SU-DHL-6 (cell line): Measurements from ENCODE around the gene TENT4A.
"Not testable (repeated sequence)": the region's sequence is repeated elsewhere in the genome, so short reads cannot be mapped to it uniquely, and the experiment has no call there.

Source experiments
- H2AFZ ChIP-seq: fragments of 200-600 bp; sonication (generic); 2 replicates; pipeline ENCODE4 v1.6.1; 2014; ENCODE audit warnings: low read depth, mild to moderate bottlenecking, moderate library complexity, mixed read lengths, antibody characterized with exemption, low read length; ENCODE audit not compliant: severe bottlenecking
- H3F3A ChIP-seq: fragments of 200-600 bp; shearing (Covaris generic); 2 replicates; pipeline ENCODE4 v1.6.0; 2016; ENCODE audit warnings: antibody characterized with exemption, mild to moderate bottlenecking; ENCODE audit not compliant: insufficient read depth
- H3K27ac ChIP-seq: fragments of 200-600 bp; sonication (generic); 2 replicates; pipeline ENCODE4 v1.5.1; 2016; ENCODE audit warnings: low read depth, mild to moderate bottlenecking, low read length, moderate library complexity, mixed read lengths
- H3K27me3 ChIP-seq: fragments of 200-600 bp; sonication (generic), shearing (Covaris generic); 2 replicates; pipeline ENCODE4 v1.6.0; 2014; ENCODE audit warnings: mild to moderate bottlenecking, low read length
- H3K36me3 ChIP-seq: fragments of 200-600 bp; sonication (generic); 2 replicates; pipeline ENCODE4 v1.6.1; 2014; ENCODE audit warnings: mild to moderate bottlenecking, low read length, mixed read lengths
- H3K4me2 ChIP-seq: fragments of 300-600, 200-600 bp; shearing (Covaris generic), sonication (generic); 2 replicates; pipeline ENCODE4 v1.6.0; 2014; ENCODE audit warnings: low read length, low read depth, mild to moderate bottlenecking; ENCODE audit not compliant: poor library complexity, severe bottlenecking
- H3K4me3 ChIP-seq: fragments of 200-600 bp; sonication (generic); 2 replicates; pipeline ENCODE4 v1.5.1; 2014; ENCODE audit warnings: antibody characterized with exemption, low read length, mild to moderate bottlenecking, mixed read lengths; ENCODE audit not compliant: insufficient read depth, poor library complexity, severe bottlenecking
- H3K79me2 ChIP-seq: fragments of 200-600 bp; sonication (generic); 2 replicates; pipeline ENCODE4 v1.6.1; 2014; ENCODE audit warnings: mild to moderate bottlenecking, low read length, moderate library complexity; ENCODE audit not compliant: insufficient read depth
- H3K9ac ChIP-seq: fragments of 200-600 bp; sonication (generic); 2 replicates; pipeline ENCODE4 v1.7.0; 2014; ENCODE audit warnings: mild to moderate bottlenecking, low read length
- H3K9me2 ChIP-seq: fragments of 200-600 bp; sonication (generic); replicated peaks from 2 replicates; pipeline ENCODE4 v1.6.1; 2014; ENCODE audit warnings: low read length; ENCODE audit not compliant: insufficient read depth
- H3K9me3 ChIP-seq: fragments of 200-600 bp; sonication (generic); 2 replicates; pipeline ENCODE4 v1.6.1; 2014; ENCODE audit warnings: low read length, mixed read lengths; ENCODE audit not compliant: insufficient read depth
- H4K20me1 ChIP-seq: fragments of 200-600 bp; sonication (generic); 2 replicates; pipeline ENCODE4 v1.6.1; 2014; ENCODE audit warnings: low read depth, mild to moderate bottlenecking, antibody characterized with exemption, low read length, moderate library complexity, mixed read lengths
- EZH2phosphoT487 ChIP-seq: fragments of 200-600 bp; sonication (generic), shearing (Covaris generic); conservative IDR thresholded peaks from 2 replicates; pipeline ENCODE4 v1.6.1; 2018; ENCODE audit warnings: mild to moderate bottlenecking, antibody characterized with exemption, low read length, moderate library complexity, mixed read lengths
- TF ChIP-seq, protein P1 (sequence below): fragments of 200-600 bp; sonication (generic); IDR thresholded peaks from one replicate; pipeline ENCODE4 v1.5.1; 2017; ENCODE audit warnings: antibody characterized with exemption, mild to moderate bottlenecking, low read length, moderate library complexity; ENCODE audit not compliant: insufficient read depth, poor library complexity, severe bottlenecking

TENT4A gene

DNA sequence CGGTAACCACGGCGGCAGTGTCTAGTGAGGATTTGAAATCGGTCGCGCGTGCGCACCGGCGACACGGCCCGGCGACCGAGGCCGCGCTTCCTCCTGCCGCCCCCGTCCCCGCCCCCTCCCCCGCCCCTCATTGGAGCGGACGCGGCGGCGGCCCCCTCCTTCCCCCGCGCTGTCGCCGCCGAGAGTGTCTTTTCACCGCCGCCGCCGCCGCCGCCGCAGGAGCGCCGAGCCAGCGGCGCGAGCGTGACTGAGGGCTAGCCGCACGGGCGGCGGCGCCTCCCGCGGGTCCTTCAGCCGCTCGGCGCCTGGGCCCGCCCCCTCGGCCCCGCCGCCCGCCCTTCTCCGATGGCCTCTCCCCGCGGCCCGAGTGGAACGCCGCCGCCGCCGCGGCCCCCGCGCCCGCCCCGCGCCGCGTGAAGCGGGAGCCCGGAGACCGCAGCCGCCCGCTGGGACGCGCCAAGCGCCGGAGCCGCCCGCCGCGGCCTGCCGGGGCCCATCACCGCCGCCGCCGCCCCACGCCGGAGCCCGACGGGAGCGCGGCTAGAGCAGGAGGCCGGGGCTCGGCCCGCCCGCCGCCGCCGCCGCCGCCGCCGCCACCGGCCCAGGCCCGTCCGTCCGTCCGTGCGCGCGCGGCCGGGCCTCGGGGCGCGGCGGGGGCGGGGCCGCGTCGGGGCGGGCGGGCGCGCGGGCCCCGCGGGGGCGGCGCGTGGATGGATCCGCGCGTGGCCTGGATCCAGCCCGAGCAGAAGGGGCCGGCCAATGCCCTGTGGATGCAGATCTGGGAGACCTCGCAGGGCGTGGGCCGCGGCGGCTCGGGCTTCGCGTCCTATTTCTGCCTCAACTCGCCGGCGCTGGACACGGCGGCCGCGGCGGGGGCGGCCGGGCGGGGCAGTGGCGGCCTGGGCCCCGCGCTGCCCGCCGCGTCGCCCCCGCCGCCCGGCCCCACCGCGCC, at the start of gene TENT4A:
TSS of gene TENT4A (plus strand) at position 159 of the 952 bp plus-strand sequence. CDS start at position 711, 552 bp downstream.
- Histone ChIP-seq H3K79me2 (peaks cover 42% of the 10 kb centered on the region), H4K20me1 (peaks cover 35% of the 10 kb centered on the region), H3K27me3 (no peaks in the 10 kb centered on the region), H2AFZ (peak within 1 kb of the TSS; percentile 78), H3F3A (peaks cover 11% of the 10 kb centered on the region; the same call in 1 of the 2 replicates), H3K9me3 (no peaks in the 10 kb centered on the region), H3K9ac (peak within 1 kb of the TSS; percentile 75), H3K36me3 (no peaks in the 10 kb centered on the region), H3K4me2 (peak within 1 kb of the TSS; percentile 95), H3K27ac (peak within 1 kb of the TSS; percentile 69), H3K4me3 (peak within 1 kb of the TSS; percentile 72), H3K9me2 (no peaks in the 10 kb centered on the region)
- no peak for TF ChIP-seq EZH2phosphoT487
- TF ChIP-seq, protein P1, sequence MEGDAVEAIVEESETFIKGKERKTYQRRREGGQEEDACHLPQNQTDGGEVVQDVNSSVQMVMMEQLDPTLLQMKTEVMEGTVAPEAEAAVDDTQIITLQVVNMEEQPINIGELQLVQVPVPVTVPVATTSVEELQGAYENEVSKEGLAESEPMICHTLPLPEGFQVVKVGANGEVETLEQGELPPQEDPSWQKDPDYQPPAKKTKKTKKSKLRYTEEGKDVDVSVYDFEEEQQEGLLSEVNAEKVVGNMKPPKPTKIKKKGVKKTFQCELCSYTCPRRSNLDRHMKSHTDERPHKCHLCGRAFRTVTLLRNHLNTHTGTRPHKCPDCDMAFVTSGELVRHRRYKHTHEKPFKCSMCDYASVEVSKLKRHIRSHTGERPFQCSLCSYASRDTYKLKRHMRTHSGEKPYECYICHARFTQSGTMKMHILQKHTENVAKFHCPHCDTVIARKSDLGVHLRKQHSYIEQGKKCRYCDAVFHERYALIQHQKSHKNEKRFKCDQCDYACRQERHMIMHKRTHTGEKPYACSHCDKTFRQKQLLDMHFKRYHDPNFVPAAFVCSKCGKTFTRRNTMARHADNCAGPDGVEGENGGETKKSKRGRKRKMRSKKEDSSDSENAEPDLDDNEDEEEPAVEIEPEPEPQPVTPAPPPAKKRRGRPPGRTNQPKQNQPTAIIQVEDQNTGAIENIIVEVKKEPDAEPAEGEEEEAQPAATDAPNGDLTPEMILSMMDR, result no peak

DNA sequence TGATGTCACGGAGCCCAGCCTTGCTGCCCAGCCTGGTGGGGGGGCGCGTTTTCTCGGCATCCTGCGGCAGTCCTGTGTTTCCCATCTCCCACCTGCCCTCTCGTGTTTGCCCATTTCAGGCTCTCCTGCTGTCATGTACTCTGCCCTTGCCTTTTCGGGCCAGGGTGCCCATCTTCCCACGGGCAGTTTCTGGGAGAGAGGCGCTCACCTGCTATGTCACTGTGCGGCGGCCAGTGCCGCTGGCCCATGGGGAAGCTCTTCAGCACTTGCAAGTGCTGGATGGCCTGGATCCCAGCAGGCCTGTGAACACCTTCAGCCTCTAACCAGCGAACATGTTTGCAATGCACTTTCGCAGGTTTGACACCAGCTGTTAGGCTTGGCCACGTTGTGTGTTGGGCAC, 46.5 kb upstream of the TENT4A start:
- Histone ChIP-seq H3K4me2 (no peak overlapping the region), H3K9me2 (no peaks in the 10 kb centered on the region), H3K27ac (no peak overlapping the region), H3K4me3 (no peak overlapping the region), H2AFZ (no peak overlapping the region), H3K9me3 (no peaks in the 10 kb centered on the region), H3K27me3 (no peaks in the 10 kb centered on the region), H3K36me3 (no peaks in the 10 kb centered on the region), H3K79me2 (no peaks in the 10 kb centered on the region), H4K20me1 (no peaks in the 10 kb centered on the region), H3F3A (no peaks in the 10 kb centered on the region), H3K9ac (no peak overlapping the region)
- TF ChIP-seq, protein P1, result no peak
- TF ChIP-seq EZH2phosphoT487, result no peak

DNA sequence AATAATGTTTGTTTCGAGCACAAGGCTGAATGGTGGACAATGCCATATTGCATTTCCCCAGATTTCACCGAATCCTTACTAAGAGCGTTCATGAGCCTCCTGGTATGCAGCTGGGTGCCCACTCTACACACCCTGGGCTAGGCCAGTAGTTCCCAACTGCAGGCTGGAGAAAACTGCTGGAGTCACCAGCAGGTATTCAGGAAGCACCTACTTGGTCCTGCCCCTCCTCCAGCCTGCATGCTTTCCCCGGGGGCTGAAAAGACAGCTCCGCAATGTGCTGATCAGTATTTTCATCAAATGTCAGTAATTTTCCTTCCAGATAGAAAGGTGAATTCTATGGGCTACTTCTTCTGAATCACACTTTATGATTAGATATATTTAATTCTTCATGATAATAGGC, 45.6 kb upstream of the TENT4A start:
- TF ChIP-seq, protein P1, result no peak
- Histone ChIP-seq H3K27me3 (no peaks in the 10 kb centered on the region), H3K9ac (no peak overlapping the region), H3K9me3 (no peaks in the 10 kb centered on the region), H3K9me2 (no peaks in the 10 kb centered on the region), H2AFZ (no peak overlapping the region), H3F3A (no peaks in the 10 kb centered on the region), H3K36me3 (no peaks in the 10 kb centered on the region), H4K20me1 (no peaks in the 10 kb centered on the region), H3K4me3 (no peak overlapping the region), H3K27ac (no peak overlapping the region), H3K79me2 (no peaks in the 10 kb centered on the region), H3K4me2 (no peak overlapping the region)

DNA sequence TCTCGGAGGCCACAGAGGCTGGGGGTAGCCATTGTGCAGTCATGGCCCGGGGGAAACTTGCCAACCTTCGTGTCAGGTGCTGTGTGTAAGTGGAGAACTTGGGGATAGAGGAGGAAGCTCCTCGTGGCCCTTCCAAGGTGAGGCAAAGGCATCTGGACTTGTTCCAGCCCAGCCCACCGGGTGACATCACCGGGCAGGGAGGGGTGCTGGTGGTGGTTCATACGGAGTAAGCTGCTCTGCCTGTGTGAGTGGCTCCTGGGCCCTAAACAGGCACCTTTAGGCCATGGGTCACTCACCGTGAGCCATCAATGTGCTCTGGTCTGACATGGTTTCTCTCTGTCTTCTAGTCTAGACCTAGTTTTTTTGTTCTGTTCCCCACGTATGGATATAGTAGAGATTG, 44.5 kb upstream of the TENT4A start:
- H3K36me3 ChIP-seq, H3K9ac ChIP-seq, H3K4me3 ChIP-seq, H3K9me3 ChIP-seq, H3F3A ChIP-seq, H3K9me2 ChIP-seq, H3K4me2 ChIP-seq, H3K27me3 ChIP-seq, H2AFZ ChIP-seq, H3K79me2 ChIP-seq, H4K20me1 ChIP-seq, H3K27ac ChIP-seq: not testable (repeated sequence)
